HG03196 (cell line): ENCODE measurements around the gene HMMR.
"Not testable (repeated sequence)": the region's sequence is repeated elsewhere in the genome, so short reads cannot be mapped to it uniquely, and the experiment has no call there.

ENCODE experiments used
- ATAC-seq: cut with Tn5 transposase; IDR thresholded peaks from one replicate; pipeline ENCODE4 v1.9.1; 2021; ENCODE audit not compliant: unreplicated experiment

HMMR gene

DNA sequence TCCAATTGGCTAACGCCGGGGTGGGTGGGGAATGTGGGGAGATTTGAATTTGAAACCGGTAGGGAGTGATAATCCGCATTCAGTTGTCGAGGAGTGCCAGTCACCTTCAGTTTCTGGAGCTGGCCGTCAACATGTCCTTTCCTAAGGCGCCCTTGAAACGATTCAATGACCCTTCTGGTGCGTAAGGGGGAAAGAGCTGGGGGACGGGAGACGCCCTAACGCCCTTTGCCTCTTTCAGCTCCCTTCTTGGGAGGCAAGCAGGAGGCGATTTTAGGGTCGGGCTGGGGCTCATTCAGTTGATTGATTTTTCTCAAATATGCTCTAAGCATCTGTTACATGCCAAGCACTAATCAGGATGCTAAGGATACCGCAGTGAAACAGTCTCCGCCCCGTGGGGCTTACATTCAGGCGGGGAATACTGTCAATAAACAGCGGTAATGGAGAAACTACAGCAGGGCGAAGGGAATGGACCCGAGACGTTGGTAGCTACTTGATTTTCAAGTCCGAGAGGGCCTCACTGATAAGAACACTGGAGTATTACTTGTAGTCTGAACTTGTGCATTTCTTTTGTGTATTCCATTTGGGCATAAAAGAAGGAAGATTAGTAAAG lies at the start of gene HMMR:
HMMR (plus strand) TSS at position 71 of the 610 bp plus-strand sequence; CDS start at position 132, 61 bp downstream.
- peak; percentile 1 for ATAC-seq

- ATAC-seq: not testable (repeated sequence)
Measured at GRCh38 chr5:163415673-163416072, 44.8 kb upstream of the HMMR start.

DNA sequence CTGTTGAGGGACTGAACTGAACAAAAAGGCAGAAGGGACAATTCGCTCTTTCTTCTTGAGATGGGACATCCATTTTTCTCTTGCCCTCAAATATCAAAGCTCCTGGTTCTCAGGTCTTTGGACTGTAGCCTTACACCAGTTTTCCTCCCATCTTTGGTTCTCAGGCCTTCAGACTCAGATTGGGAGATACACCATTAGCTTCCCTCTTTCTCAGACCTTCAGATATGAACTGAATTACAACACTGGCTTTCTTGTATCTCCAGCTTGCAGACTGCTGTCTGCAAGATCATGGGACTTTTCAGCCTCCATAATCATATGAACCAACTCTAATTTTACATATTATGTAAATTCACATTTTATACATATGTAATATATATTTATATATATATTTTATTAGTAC lies 35.6 kb upstream of the HMMR start:
- ATAC-seq: no peak

- not testable (repeated sequence) for ATAC-seq
Measured at GRCh38 chr5:163426128-163426527, 34.3 kb upstream of the HMMR start.

DNA sequence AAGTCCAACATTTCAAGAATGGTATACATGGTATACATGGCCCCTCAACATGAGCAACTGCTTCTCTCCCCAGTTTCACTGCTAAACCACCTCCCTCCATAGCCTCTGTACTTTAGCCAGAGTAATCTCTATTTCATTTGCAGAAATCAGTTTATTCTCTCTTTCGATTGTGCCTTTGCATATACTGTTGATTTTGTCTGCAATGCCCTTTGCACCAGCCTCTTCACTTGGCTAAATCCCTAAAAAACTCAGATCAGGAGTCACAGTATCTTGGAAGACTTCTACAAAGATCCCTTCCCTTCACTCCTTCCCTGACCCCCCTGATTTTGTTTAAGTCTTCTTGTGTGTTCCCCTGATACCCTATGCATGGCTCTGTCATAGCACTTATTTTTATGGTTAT lies 27.9 kb upstream of the HMMR start:
- ATAC-seq: no peak

DNA sequence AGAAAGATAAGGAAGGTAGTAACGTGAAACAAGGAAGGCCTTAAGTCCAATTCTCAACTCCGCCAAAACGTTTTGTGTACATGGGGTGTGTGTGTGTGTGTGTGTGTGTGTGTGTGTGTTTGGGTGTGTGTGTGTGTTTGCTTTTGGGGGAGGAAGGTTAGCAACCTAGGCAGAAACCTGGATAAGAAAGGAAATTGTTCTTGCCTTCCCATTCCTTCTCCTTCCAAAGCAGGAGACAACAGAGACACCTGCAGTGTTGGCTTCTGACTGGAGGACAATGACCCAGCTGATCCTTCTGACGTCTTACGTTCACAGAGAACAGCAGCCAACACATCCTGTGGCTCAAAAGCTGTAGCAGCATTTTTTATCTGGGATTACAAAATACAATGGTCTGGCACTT lies 27.2 kb upstream of the HMMR start:
- no peak for ATAC-seq

GRCh38 chr5:163434401-163434866 lies 26.0 kb upstream of the HMMR start:
- ATAC-seq: no peak

- ATAC-seq: no peak
Measured at GRCh38 chr5:163436515-163436914, 23.9 kb upstream of the HMMR start.

GRCh38 chr5:163437011-163437308 lies 23.5 kb upstream of the HMMR start:
- no peak for ATAC-seq

DNA sequence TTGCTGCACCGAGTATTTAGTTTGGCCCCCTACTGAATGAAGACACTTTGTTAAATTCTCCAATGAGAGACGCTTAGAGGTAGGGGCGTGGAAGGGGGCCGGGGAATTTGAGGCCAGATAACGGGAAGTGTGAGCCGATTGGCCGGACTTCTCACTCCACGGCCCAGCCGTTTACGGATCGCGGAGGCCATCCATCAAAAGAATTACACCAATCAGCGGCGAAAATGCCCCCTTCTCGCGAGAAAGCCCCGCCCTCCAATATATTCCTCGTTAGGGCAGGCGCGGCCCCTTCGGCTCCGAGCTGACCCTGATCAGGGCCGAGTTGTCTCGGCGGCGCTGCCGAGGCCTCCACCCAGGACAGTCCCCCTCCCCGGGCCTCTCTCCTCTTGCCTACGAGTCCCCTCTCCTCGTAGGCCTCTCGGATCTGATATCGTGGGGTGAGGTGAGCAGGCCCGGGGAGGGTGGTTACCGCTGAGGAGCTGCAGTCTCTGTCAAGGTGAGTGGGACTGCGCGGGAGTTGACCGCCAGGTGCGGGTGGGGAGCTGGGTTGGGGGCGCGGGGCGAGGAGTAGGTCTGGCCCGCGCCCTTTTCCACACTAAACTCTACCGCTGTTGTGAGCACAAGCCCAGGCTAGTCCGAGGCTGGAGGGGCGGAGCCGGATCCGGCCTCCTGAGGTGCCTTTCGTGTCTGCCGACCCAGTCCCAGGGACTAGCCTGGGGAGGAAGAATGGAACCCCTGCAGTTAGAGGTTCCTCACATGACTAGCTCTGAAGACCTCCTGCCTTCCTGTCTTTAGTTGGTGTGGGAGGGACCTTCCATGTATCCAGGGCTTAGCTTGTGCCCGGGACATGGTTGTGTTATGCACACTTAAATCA lies 22.9 kb upstream of the HMMR start, which contains the start of gene CCNG1:
CCNG1 (plus strand) TSS at position 287 of the 874 bp plus-strand sequence. CDS start 1,662 bp downstream, outside the sequence.
- ATAC-seq: peak; percentile 98

DNA sequence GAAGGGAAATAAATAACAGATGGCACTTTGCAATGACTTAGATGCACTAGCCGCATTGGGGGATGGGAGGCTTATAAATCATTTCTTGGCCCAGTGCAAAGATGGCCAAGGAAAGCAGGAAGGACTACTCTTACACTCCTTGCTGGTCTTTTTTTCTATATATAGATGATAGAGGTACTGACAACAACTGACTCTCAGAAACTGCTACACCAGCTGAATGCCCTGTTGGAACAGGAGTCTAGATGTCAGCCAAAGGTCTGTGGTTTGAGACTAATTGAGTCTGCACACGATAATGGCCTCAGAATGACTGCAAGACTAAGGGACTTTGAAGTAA lies 21.4 kb upstream of the HMMR start:
- no peak for ATAC-seq

- ATAC-seq: no peak
Measured at GRCh38 chr5:163440954-163441353, 19.5 kb upstream of the HMMR start.

- no peak for ATAC-seq
Measured at GRCh38 chr5:163444526-163444925, 15.9 kb upstream of the HMMR start.

GRCh38 chr5:163445345-163445744 lies 15.1 kb upstream of the HMMR start:
- ATAC-seq: no peak

- ATAC-seq: no peak
Measured at GRCh38 chr5:163447191-163447590, 13.2 kb upstream of the HMMR start.

DNA sequence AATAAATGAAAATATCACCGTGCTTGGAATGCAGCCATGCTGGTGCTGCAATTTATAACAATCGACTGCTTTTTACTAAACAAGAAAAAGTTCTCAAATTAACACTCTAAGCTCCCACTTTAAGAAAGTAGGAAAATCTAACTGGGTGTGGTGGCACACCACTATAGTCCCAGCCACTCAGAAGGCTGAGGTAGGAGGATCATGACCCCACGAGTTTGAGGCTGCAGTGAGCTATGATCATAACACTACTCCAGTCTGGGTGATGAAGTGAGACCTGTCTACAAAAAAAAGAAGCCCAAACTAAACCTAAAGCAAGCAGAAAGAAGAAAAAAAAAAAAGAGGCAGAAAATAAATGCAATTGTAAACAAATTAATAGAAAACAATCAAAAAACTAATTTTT lies 12.6 kb upstream of the HMMR start:
- no peak for ATAC-seq

GRCh38 chr5:163448491-163448890 lies 11.9 kb upstream of the HMMR start:
- ATAC-seq: no peak

DNA sequence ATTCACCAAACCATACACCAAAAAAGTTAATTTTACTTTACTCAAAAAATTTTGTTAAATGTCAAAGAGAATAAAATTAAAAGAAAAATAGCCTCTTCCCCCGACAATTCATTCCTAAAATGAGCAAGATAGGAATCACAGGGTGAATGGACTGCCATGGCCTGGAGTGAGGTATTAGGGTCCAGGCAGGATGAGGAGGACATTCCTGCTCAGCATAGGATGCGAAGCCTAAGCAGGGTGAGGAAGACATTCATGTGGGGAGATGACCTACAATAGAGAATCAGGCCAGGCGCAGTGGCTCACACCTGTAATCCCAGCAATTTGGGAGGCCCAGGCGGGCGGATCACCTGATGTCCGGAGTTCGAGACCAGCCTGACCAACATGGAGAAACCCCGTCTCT lies 8.9 kb upstream of the HMMR start:
- no peak for ATAC-seq

DNA sequence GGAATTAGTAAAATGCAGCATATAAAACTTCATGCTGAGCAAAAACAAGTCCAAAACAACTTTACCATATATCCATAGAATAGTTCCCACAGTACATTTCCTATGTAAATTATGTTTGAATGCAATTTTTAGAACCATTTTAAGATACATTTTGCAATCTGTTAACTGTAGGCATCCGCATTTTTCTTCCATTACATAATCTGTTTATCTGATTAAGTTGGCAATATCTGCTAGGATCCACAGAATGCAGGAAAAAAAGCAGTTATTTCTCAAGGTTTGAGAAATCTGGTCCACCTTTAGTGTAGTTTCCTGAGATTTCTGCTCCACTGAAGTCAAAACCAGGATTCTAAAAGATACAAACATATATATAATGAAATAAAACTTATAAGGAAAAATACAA lies 6.7 kb upstream of the HMMR start:
- no peak for ATAC-seq

GRCh38 chr5:163455406-163455805 lies 5.0 kb upstream of the HMMR start:
- not testable (repeated sequence) for ATAC-seq

DNA sequence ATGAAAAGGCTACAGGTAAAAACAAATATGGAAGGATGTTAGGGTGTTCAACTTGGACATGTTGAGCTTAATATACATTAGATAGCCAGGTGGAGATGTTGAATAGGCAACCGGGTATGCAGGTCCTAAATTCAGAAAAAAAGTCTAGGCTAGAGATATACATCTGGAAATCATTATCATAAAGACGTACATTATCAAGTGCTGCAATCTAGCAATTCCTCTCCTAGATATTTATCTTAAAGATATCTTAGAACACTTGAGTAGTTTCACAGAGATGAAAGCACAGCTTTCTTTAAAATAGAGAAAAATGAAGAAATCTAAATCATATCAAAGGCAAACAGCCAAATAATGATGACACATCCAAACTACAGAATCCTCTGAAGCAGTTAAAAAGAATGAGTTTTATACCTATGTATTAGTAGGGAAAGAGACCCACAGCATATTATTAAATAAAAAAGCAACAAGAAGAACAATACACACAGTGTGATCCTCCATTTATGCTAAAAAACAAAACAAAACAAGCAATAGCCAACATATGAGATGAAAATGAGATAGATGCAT lies 4.3 kb upstream of the HMMR start:
- no peak for ATAC-seq

- no peak for ATAC-seq
Measured at GRCh38 chr5:163456840-163457239, 3.6 kb upstream of the HMMR start.
